ENCODE results near the gene GARIN5A. TPM values are rescaled to one million over a fixed set of nuclear protein-coding genes. Genes with fewer than 3 reads are reported as not detected.
"Not testable (repeated sequence)": the region's sequence is repeated elsewhere in the genome, so short reads cannot be mapped to it uniquely, and the experiment has no call there.

The GARIN5A gene
- total RNA-seq, 1 experiment from 2014 or later: 0.23 TPM

DNA sequence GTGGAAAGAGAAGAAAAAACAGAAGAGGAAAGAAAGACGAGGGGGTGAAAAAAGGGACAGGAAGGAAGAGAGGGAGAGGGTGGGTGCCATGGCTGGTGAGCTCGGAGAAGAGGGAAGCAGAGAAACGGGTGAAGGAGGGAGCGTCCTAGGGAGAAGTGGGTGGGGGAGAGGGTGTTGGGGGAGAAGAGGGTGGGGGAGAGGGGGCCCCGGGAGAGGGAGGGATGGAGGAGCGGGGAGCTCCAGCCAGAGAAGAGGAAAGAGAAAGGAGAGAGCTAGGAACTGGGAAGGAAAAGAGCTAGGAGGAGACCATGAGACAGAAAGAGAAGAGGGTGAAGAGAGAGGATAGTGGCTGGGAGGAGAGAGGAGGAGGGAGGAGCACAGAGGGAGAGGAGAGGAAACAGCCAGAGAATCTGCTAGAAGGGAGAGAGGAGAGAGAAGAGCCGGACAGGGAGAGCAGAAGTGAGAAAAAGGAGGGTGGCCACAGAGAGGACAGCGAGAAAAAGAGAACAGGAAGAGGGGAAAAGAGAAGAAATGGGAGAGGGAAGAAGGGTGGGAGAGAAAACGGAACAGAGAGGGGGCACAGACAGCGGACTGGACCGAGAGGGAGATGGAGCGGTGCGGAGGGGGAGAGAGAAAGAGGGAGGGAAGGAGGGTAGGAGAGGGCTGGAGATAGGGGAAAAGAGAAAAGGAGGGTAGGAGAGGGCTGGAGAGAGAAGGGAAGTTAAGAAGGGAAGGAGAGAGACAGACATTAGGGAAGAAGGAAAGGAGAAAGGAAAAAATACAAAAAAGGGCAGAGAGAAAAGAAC lies 11.9 kb upstream of the GARIN5A start:
- DNase-seq (ENCODE audit: low read depth): no peak

DNA sequence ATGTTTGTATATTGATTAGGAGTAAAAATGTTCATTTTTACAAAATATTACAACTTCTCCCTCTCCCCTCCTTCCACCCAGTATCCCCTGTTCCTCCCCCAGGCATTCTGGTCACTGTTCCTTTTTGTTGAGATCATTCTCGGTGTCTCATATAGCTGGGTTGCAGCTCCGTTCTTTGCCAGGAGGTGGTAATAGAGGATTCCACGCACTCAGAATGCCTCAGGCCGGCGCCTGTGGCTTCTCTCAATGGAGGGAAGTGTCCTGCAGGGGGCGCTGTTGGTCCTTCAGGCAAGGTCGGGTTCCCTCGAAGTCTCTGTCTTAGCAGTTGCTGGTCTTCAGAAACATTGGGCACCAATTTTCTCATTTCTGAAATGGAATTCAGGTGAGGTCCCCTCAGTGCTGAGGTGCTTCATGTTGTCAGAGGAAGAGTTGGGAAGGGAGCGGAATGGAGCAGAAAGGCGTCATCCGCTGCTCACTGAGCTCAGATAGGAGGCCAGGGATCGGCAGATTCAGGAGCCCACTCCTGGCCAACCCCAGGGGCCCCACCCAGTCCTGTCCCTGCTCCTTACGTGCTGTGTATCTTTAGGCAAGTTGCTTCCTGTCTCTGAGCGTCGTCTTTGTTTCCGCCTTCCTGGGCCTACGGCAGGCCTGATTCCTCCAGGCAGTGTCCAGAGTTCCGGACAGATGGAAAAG lies 10.3 kb upstream of the GARIN5A start:
- DNase-seq (ENCODE audit: low read depth): peak; percentile 66

DNA sequence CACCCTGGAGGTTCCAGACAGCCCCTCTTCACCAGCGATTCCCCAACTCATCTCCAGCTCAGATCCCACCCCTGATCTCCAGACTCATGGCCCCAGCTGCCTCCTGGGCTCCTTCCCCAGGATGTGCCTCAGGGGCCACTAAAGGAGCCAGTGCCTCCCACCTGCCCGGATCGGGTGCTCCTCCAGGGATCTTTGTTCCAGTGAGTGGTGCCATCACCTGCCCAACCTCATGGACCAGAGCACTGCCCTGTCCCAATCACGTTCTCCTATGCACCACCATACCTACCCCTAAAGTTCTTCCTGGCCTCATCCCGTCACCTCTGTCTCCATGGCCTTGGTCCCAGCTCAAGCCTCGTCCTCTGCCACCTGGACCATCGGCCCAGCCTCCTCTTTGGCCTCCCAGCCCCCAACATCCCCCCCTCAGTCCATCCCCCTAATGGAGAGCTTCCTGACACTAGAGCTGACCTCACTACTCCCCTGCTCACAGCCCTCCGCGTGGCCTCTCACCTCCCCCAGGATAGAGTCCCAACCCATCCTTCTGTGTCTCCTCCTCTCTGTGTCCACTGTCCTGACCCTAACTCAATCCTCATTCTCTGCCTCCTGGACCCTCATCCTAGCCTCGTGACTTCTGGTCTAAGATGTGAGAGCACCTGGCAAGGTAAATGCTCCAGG lies 8.8 kb upstream of the GARIN5A start:
- DNase-seq (ENCODE audit: low read depth): no peak

DNA sequence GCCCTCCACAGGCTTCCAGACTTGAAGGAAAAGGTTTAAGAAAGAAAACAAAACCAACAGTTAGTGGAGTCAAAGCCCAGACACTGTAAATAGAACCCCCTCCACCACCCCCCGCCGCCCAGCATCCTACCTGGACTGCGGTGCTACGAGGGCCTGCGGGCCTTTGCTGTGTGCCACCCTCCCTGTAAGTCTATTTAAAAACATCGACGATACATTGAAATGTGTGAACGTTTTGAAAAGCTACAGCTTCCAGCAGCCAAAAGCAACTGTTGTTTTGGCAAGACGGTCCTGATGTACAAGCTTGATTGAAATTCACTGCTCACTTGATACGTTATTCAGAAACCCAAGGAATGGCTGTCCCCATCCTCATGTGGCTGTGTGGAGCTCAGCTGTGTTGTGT lies 6.3 kb upstream of the GARIN5A start:
- no peak for DNase-seq (ENCODE audit: low read depth)

DNA sequence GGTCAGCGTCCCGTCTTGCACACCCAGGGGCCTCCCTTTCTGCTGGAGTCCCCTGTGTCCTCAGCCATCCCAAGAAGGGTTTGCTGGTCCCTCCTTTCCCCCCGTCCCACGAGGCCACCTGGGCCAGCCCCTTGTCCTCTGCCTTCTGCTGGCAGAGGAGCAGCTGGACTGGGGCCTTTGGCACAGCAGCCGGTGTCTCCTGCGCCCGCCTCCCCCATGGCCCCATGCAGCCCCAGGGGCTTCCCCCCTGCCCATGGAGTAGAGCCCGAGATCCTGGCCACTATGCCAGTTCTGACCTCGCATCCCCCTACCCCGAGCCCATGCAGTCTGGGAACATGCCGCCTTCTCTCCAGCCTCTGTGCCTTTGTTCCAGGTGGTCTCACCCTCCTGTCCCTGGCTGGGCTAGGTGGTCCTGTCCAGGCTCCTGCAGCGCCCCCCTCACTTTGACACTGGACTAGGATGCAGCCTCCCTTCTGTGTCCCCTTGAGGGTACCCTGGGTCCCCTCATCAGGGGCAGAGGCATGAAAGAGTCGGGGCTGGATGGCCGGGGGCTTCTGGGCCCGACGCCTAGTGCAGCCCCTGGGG lies 5.7 kb upstream of the GARIN5A start:
- no peak for DNase-seq (ENCODE audit: low read depth)

DNA sequence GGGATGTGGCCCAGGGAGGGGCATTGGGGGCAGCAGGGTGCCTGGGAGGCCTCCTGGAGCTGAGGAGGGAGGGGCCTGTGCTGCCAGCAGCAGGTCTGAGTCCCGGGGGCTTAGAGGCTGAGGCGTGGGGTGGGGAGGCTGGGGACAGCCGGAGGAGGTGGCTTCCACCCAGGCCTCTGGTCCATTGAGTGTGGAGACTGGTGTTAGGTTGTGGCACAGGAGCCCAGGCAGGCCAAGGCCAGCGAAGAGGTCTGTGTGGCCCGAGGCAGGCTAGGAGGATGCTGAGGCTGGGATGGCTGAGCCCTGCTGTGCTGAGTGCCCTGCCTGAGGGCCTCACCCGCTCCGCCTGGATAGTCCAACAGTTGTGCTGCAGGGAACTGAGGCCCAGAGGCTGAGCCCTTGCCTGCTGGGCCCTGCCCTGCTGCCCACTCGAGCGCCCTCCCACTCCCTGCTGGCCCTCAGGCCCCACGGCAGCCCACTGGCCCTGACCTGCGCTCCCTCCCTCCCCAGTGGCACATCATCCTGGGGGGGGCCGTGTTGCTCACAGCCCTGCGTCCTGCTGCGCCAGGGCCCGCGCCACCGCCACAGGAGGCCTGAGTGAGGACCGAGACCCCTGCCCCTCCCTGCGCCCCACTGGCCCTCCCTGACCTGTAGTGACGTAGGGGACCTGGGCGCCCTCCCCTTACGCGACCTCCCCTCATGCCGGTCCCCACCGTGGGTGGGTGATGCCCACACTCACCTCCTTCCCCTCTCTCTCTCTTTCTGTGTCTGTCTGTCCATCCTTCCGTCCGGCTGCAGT lies 4.9 kb upstream of the GARIN5A start:
- no peak for DNase-seq (ENCODE audit: low read depth)

DNA sequence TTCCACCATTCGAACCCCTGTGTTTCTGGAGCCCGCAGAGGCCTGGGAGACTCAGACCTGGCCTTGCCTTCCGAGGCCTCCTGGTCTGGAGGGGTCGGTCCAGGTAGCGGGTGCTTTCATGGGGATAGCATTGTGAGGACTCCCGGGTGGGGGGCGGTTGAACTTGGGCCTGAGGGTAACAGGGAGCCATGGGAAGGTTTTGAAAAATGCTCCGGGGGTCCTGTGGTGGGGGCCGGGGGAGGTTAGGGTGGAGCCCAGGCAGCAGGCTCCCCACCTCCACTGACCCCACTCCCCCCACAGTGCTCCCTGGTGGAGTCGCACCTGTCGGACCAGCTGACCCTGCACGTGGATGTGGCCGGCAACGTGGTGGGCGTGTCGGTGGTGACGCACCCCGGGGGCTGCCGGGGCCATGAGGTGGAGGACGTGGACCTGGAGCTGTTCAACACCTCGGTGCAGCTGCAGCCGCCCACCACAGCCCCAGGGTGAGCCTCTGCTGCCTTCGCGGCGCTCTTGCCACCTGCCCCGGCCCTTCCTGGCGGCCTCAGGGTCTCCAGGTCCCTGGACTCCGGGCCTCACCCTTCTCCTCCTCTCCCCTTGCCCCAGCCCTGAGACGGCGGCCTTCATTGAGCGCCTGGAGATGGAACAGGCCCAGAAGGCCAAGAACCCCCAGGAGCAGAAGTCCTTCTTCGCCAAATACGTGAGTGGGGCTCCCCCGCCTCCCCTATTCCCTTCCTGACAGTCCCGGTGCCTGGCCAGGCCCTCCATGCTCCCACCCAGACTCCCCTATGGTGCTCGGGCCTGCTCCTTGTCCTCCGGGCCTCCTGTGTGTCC lies 3.8 kb upstream of the GARIN5A start:
- no peak for DNase-seq (ENCODE audit: low read depth)

DNA sequence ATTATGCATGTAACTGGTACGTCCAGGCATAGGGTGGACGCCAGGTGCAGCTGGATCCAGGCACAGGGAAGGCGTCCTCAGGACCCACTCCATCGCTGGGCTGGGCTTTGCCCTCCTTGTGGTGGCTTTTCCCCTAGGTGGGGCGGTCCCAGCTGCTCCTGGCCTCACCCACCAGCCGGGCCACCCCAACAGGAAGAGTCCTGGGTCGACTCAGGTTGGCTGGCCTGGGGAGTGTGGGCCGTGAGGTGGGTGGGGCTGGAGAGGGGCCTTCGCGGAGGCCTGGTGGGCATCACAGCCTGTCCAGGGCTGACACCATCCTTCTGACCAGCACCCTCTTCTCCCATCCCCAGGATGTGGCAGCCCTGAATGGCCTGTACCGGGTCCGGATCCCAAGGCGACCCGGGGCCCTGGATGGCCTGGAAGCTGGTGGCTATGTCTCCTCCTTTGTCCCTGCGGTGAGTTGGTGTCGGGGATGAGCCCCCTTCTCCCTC lies 3.2 kb upstream of the GARIN5A start:
- no peak for DNase-seq (ENCODE audit: low read depth)

DNA sequence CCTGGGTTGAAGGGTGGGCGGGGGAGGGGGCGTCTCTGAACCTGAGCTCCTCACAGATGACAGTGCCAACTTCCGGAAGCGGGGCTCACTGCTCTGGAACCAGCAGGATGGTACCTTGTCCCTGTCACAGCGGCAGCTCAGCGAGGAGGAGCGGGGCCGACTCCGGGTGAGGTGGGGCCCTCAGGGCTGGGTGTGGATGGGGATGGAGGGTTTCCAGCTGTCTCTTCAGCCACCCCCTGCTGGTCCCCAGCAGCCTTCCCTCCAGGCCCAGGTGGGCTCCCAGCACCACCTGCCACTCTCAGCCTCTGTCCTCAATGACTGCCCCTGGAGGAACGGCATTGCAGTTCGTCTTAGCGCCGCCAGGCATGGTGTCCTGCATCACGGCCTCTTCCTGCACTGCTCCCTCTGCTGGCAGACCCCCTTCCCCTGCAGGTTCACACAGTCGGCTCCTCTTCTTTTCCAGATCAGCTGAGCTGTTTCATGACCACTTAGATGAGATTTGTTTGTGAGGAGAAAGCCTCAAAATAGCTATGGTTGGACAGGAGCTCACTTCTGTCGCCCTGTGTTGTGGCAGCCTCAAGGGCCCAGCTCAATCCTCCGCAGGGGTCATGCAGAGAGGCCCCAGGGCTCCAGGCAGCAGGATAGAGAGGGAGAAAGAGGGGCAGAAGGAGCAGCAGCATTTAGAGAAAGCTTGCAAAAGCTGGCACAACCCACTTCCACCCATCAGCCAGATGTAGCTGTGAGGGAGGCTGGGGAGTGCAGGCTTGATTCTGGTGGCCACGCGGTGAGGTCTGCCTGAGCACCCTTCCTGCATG lies 2.5 kb upstream of the GARIN5A start:
- DNase-seq (ENCODE audit: low read depth): no peak

DNA sequence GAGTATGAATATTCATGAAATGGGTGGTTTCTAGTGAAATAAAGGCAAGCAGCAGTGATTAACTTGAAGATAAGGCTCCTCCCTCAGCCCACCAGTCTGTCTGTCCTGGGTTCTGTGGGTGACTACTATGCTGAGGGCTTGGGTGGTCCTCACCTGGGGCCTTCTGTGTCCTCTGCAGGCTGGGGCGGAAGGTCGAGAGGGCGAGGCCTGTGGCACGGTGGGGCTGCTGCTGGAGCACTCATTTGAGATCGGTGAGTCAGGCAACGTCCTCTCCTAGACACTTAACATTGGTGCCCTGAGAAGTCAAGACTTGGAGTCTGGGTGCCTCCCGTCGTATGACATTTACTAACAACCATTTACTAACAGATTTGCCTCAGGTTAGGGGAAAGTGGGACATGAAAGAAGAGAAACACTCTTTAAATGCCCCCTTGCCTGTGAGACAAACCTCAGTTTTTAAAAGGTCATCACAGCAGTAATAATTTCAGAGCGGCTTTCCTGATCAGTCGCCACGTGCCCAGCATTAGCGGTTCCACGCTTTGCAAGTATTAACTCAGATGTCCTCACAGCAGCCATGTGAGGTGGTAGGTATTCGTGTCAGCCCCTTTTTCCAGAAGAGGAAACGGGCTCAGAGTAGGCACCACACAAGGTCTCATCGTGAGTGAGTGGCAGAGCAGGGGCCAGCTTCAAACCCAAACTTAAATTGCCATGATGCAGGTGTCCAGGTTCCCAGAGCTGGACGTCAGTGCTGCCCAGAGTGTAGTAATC lies 1.3 kb upstream of the GARIN5A start:
- no peak for DNase-seq (ENCODE audit: low read depth)

DNA sequence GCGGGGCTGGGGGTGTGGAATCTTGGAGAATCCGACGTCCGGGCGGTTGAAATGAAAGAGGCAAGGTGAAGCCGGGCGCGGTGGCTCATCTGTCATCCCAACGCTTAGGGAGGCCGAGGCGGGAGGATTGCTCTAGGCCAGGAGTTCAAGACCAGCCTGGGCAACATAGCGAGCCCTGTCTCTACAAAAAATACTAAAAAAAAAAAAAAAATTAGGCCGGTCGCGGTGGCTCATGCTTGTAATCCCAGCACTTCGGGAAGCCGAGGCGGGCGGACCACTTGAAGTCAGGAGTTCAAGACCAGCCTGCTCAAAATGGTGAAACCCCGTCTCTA lies 225 bp upstream of the GARIN5A start:
- no peak for DNase-seq (ENCODE audit: low read depth)

DNA sequence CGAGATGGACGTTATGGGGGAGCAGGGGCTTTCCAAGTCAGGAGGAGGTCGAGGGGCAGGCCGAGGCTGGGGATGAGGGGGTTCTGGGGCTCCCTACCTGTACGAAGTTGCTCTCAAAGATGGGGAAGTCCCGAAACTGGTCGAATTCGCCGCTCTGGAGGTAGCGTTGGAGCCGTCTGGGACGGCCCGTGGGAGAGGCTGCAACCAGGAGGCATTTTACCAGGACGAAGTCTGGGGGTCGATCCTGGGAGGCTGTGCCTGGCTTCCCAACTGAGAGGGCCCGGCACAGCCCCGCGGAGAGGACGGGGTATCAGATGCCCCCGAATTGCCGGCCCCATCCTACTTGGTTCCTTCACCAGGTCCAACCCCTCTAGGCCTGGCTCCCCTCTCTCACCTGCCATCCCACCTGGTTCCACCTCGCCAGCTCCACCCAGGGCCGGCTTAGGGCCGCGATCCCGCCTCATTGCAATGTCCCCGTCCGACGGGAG lies 868 bp downstream of the GARIN5A start:
- DNase-seq (ENCODE audit: low read depth): no peak

DNA sequence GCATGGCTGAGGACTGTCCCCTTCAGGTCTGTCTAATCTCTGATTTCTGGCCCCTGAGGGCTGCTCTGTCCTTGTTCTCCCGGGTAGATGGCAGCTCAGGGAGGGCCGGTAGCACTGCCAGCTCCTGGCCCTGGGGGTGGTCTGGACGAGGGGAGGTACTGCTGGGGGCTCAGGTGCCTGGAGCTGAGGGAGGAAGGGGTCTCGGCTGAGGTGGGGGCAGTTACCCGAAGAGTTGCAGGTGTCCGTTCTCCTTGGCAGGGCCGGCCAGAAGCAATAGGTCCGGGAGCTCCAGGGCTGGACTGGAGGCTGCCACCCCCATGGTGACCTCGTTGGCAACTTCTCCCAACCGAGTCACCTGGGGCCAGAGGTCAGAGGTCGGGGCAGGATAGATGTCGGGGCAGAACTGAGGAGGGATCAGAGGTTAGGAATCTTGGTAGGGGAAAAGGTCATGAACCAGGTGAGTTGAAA lies 1.5 kb downstream of the GARIN5A start:
- DNase-seq (ENCODE audit: low read depth): no peak

DNA sequence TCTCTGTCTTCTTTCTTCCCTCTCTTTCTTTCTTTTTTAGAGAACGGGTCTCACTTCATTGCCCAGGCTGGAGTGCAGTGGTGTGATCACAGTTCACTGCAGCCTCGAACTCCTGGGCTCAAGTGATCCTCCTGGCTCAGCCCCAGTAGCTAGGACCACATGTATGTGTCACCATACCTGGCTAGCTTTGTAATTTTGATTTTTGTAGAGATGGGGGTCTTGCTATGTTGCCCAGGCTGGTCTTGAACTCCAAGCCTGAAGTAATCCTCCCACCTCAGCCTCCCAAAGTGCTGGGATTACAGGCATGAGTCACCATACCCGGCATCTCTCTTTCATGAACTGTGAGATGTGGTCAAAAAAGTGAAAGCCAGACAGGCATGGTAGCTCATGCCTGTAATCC lies 3.3 kb downstream of the GARIN5A start:
- DNase-seq (ENCODE audit: low read depth): not testable (repeated sequence)

DNA sequence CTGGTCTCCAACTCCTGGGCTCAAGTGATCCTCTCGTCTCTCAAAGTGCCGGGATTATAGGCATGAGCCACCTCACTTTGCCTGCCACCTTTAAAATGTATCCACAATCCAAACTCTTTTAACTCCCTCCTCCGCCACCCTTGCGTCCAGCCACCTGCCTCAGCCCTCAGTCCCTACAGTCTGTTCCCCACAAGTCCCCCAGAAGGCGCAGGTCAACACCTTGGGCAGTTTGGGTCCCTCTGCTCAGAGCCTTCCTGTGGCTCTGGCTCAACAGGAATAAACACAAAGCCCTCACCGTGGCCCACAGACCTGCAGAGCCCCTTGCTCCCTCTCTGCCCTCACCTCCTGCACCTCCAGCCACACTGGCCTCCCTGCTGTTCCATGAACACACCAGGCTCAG lies 7.8 kb downstream of the GARIN5A start:
- DNase-seq (ENCODE audit: low read depth): no peak

DNA sequence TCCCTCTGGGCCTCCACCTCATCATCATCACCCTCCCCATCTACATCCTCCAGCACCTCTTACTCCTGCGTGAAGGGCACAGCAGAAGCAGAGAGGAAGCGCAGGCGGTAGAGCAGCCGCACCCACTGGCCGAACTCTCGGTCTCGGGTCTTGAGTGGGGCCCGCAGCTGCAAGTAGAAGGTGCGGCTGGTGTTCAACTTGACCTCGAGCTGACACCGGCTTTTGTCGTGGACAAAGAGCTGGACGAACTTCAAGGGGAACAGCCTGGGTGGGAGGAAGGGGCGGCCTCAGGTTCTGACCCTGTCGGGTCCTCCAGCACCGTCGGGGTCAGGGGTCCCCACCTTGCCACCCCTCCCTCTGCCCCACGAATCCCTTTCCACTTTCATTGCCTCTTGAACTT lies 9.1 kb downstream of the GARIN5A start:
- DNase-seq (ENCODE audit: low read depth): no peak

DNA sequence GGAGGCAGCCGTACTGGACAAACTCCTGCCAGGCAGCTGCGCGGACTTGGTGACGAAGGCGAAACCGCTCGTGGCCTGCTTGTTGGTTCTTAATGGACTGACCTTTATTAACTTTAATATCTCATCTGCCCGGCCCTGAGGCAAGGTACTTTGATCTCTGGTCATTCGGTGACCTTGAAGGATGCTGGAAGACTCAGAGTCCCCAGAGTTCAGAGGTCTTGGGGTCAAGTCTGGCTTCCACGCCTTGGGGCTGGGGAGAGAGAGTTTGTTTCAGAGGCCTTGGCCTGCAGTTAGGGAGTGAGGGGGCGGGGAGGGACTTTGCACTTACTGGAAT lies 10.0 kb downstream of the GARIN5A start:
- DNase-seq (ENCODE audit: low read depth): no peak

DNA sequence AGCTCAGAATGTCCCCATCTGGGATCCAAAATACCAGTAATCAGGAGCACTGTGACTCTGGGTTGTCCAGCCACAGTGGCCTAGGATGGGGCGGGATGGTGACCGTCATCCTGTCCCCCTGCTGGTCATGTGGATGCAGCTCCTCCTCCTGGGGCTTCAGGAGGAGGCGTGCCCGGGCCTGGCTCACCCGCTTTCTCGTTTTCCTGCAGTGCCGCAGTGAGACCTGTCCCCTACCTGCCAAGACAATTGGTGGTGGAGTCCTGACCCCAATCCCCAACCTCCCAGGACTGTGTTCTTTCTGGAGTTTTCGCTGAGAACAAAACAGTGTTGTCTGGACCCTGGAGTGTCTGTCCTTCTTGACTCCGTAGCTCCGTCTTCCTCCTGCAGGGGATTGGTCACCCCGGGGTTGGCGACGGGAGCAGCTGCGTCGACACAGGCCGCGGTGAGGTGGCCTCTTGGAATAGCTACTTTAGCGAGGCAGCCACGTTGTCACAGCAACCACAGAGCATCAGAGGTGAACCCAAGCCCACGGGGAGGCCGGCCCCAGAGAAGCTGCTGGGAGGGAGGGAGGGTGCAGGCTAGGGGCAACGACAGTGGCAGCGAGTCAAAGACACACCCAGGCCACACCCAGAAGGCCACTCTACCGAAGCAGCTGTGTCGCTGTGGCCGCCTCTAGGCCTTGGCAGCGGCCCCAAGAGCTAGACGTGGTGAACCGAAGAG lies 10.5 kb downstream of the GARIN5A start:
- peak; percentile 7 for DNase-seq (ENCODE audit: low read depth)

Measured in LHCN-M2 (cell line).